SK-N-SH treated with all-trans-retinoic acid at 6 μM for 48 hours (cell line): ENCODE results near the gene MARVELD3.

ENCODE experiments used
- ATAC-seq: fragments of 200-7000 bp; cut with Tn5 transposase; 3 replicates; pipeline ENCODE4 v1.9.1; 2020; ENCODE audit warnings: mild to moderate bottlenecking, moderate library complexity
- ARNTL ChIP-seq: fragments of 450-650 bp; formaldehyde crosslinking; IDR thresholded peaks from 2 replicates; pipeline ENCODE4 v1.5.0; 2020; ENCODE audit warnings: low read depth, mild to moderate bottlenecking, moderate library complexity, borderline replicate concordance
- BACH2 ChIP-seq: fragments of 250-450 bp; sonication (Bioruptor Pico); IDR thresholded peaks from 2 replicates; pipeline ENCODE4 v1.9.0; 2021; ENCODE audit warnings: mild to moderate bottlenecking, borderline replicate concordance
- CREB5 ChIP-seq: fragments of 250-450 bp; sonication (Bioruptor Pico); IDR thresholded peaks from 2 replicates; pipeline ENCODE4 v1.5.1; 2020; ENCODE audit warnings: low read depth, mild to moderate bottlenecking, moderate library complexity
- CSDC2 ChIP-seq: fragments of 250-450 bp; sonication (Bioruptor Pico); IDR thresholded peaks from 2 replicates; pipeline ENCODE4 v1.5.0; 2020; ENCODE audit warnings: mild to moderate bottlenecking, moderate library complexity
- CSRNP3 ChIP-seq: fragments of 250-450 bp; sonication (Bioruptor Pico); IDR thresholded peaks from 2 replicates; pipeline ENCODE4 v1.5.1; 2021; ENCODE audit warnings: mild to moderate bottlenecking, moderate library complexity
- GLIS3 ChIP-seq: fragments of 250-450 bp; sonication (Bioruptor Pico); IDR thresholded peaks from 2 replicates; pipeline ENCODE4 v1.5.0; 2020; ENCODE audit warnings: mild to moderate bottlenecking, moderate library complexity
- ISL1 ChIP-seq: fragments of 250-450 bp; sonication (Bioruptor Pico); IDR thresholded peaks from 2 replicates; pipeline ENCODE4 v2.1.2; 2022; ENCODE audit warnings: mild to moderate bottlenecking, moderate library complexity
- OSR1 ChIP-seq: fragments of 250-450 bp; sonication (Bioruptor Pico); IDR thresholded peaks from 2 replicates; pipeline ENCODE4 v1.8.0; 2022; ENCODE audit warnings: moderate library complexity, mild to moderate bottlenecking, inconsistent platforms
- POU6F1 ChIP-seq: fragments of 250-450 bp; sonication (Bioruptor Pico); IDR thresholded peaks from 2 replicates; pipeline ENCODE4 v1.8.0; 2021; ENCODE audit warnings: low read depth, mild to moderate bottlenecking, moderate library complexity, borderline replicate concordance
- PPARA ChIP-seq: fragments of 250-450 bp; sonication (Bioruptor Pico); IDR thresholded peaks from 2 replicates; pipeline ENCODE4 v1.5.0; 2020; ENCODE audit warnings: mild to moderate bottlenecking, borderline replicate concordance
- SNAI2 ChIP-seq: fragments of 250-450 bp; sonication (Bioruptor Pico); IDR thresholded peaks from 2 replicates; pipeline ENCODE4 v1.5.0; 2020; ENCODE audit warnings: mild to moderate bottlenecking, moderate library complexity
- TCF4 ChIP-seq: fragments of 250-450 bp; sonication (Bioruptor Pico); IDR thresholded peaks from 2 replicates; pipeline ENCODE4 v1.8.0; 2021; ENCODE audit warnings: mild to moderate bottlenecking, moderate library complexity, borderline replicate concordance
- TOX ChIP-seq: fragments of 250-450 bp; sonication (Bioruptor Pico); IDR thresholded peaks from 2 replicates; pipeline ENCODE4 v1.8.0; 2021; ENCODE audit warnings: mild to moderate bottlenecking, moderate library complexity, borderline replicate concordance
- TSHZ2 ChIP-seq: fragments of 250-450 bp; sonication (Bioruptor Pico); IDR thresholded peaks from 2 replicates; pipeline ENCODE4 v1.5.0; 2020; ENCODE audit warnings: mild to moderate bottlenecking, moderate library complexity
- ZFP3 ChIP-seq: fragments of 250-450 bp; sonication (Bioruptor Pico); IDR thresholded peaks from 2 replicates; pipeline ENCODE4 v1.5.0; 2020; ENCODE audit warnings: mild to moderate bottlenecking, moderate library complexity
- ZFP30 ChIP-seq: fragments of 450-650 bp; formaldehyde crosslinking; IDR thresholded peaks from 2 replicates; pipeline ENCODE4 v1.5.0; 2022; ENCODE audit warnings: mild to moderate bottlenecking, moderate library complexity
- ZNF565 ChIP-seq: fragments of 450-650 bp; formaldehyde crosslinking; conservative IDR thresholded peaks from 2 replicates; pipeline ENCODE4 v1.5.0; 2020; ENCODE audit warnings: low read depth, mild to moderate bottlenecking, moderate library complexity
- ZNF70 ChIP-seq: fragments of 450-650 bp; formaldehyde crosslinking; IDR thresholded peaks from 2 replicates; pipeline ENCODE4 v1.5.0; 2020; ENCODE audit warnings: mild to moderate bottlenecking, moderate library complexity
- ZNF8 ChIP-seq: fragments of 450-650 bp; formaldehyde crosslinking; IDR thresholded peaks from 2 replicates; pipeline ENCODE4 v1.5.0; 2020; ENCODE audit warnings: mild to moderate bottlenecking, moderate library complexity

The MARVELD3 gene

GRCh38 chr16:71622088-71622487, 3.9 kb upstream of the MARVELD3 start (continued):
- TF ChIP-seq POU6F1 (CRISPR knock-in tag) (no peak), ARNTL (no peak), SNAI2 (CRISPR knock-in tag) (no peak), ISL1 (CRISPR knock-in tag) (no peak), TCF4 (CRISPR knock-in tag) (no peak)

- TF ChIP-seq CSRNP3 (CRISPR knock-in tag): no peak
- TF ChIP-seq PPARA: no peak
- no peak for TF ChIP-seq ZNF565 (CRISPR knock-in tag)
- no peak for TF ChIP-seq GLIS3 (CRISPR knock-in tag)
- no peak for TF ChIP-seq ZFP3
- no peak for TF ChIP-seq ISL1 (CRISPR knock-in tag)
- no peak for ATAC-seq
Observed at GRCh38 chr16:71623597-71623996, 2.4 kb upstream of the MARVELD3 start.

GRCh38 chr16:71625113-71625850, 702 bp upstream of the MARVELD3 start:
- TF ChIP-seq CREB5 (CRISPR knock-in tag): no peak
- TF ChIP-seq BACH2 (CRISPR knock-in tag): no peak
- no peak for TF ChIP-seq ZNF8 (CRISPR knock-in tag)
- no peak for TF ChIP-seq OSR1 (CRISPR knock-in tag)
- TF ChIP-seq CSDC2 (CRISPR knock-in tag): no peak
- no peak for TF ChIP-seq ZFP30 (CRISPR knock-in tag)
- TF ChIP-seq ZNF70 (CRISPR knock-in tag): no peak
- TF ChIP-seq SNAI2 (CRISPR knock-in tag): no peak
- no peak for TF ChIP-seq CSRNP3 (CRISPR knock-in tag)
- TF ChIP-seq PPARA: no peak
- TF ChIP-seq ZFP3: no peak
- TF ChIP-seq TOX (CRISPR knock-in tag): no peak
- no peak for TF ChIP-seq POU6F1 (CRISPR knock-in tag)
- TF ChIP-seq TSHZ2 (CRISPR knock-in tag): no peak
- no peak for TF ChIP-seq ZNF565 (CRISPR knock-in tag)
- no peak for ATAC-seq
